Measurements from ENCODE around the gene GLB1L. TPM values are rescaled to one million over a fixed set of nuclear protein-coding genes. Genes with fewer than 3 reads are reported as not detected.

GLB1L gene
- total and polyA plus RNA-seq, 2 of the 8 experiments (the other 6 are each of a cell fraction or from before 2014, with no cell fraction given): 3.7 to 4.0 TPM

GRCh38 chr2:219218217-219218731 is 27.0 kb downstream of the GLB1L start (continued):
- TF ChIP-seq CHD7 (IDR thresholded peaks at IDR 0.05; ENCODE audit: insufficient replicate concordance, low read length) (no peak), SP4 (IDR thresholded peaks at IDR 0.05; ENCODE audit: low read length) (no peak), SRF (IDR thresholded peaks at IDR 0.05; ENCODE audit: low read depth, low read length) (no peak), SIX5 (IDR thresholded peaks at IDR 0.05; ENCODE audit: low read depth, low read length) (no peak), EP300 (IDR thresholded peaks at IDR 0.05; ENCODE audit: borderline replicate concordance in 1 of 2, low read depth in 2 of 2, low read length in 2 of 2) (no peak), ATF3 (IDR thresholded peaks at IDR 0.05; ENCODE audit: insufficient read depth, low read depth, low read length) (no peak), CBX8 (IDR thresholded peaks at IDR 0.05; ENCODE audit: borderline replicate concordance, low read depth, low read length) (no peak), CTCF (IDR thresholded peaks at IDR 0.05; ENCODE audit: control extremely low read depth in 1 of 3, insufficient read depth in 1 of 3, low read depth in 1 of 3, low read length in 3 of 3) (no peak)
